K562 (cell line): ENCODE data around the gene ERBB3. TPM values are rescaled to one million over a fixed set of nuclear protein-coding genes. Genes with fewer than 3 reads are reported as not detected.
A peak's percentile ranks its signal among the peaks of the same experiment; 100 is the strongest.

ENCODE experiments used
- ATAC-seq: fragments of 200-7000 bp; cut with Tn5 transposase; 3 replicates; pipeline ENCODE4 v1.9.1; 2020; ENCODE audit warnings: moderate library complexity
- BruUV-seq: library from RNA; stranded (reverse); fragments of 400-500 nt; replicated peaks from 2 replicates; lab custom pipeline; 2021; lab: Mats Ljungman, UMichigan
- CTCF ChIA-PET: fragments of 300-600 bp; formaldehyde crosslinking; extraction: SDS; loops from one replicate; lab custom pipeline; 2021; ENCODE audit warnings: low intra/inter-chr PET ratio; lab: Yijun Ruan, JAX
- POLR2A ChIA-PET: fragments of 300-600, 350-650 bp; sonication (Branson Sonifier 250); formaldehyde crosslinking; extraction: SDS; loops from one replicate; lab custom pipeline; 2021; ENCODE audit warnings: antibody characterized with exemption, inconsistent platforms; lab: Yijun Ruan, JAX
- DNase-seq, 4 experiments: peaks; one replicate each; pipeline versions ENCODE4 v3.0.0 to v3.0.0-alpha.2; 2011 to 2018; ENCODE audit warnings: low spot score in 3 of 4, mixed read lengths in 3 of 4; ENCODE audit errors: extremely low read depth in 1 of 4
- FAIRE-seq: peaks from 2 replicates; lab custom pipeline; 2011; peaks lifted over from hg19 to GRCh38; lab: Jason Lieb, UNC
- H2AFZ ChIP-seq: 2 replicates; pipeline ENCODE4 v1.6.0; 2011; ENCODE audit warnings: low read depth, low read length, control low read depth, inconsistent platforms
- H3K27ac ChIP-seq: fragments of 200-600 bp; 3 replicates; pipeline ENCODE4 v1.8.0; 2011; ENCODE audit warnings: low read depth, mild to moderate bottlenecking, control low read depth, inconsistent platforms, low read length, moderate library complexity, mixed read lengths; ENCODE audit errors: extremely low read depth
- H3K27me3 ChIP-seq, 2 experiments: fragments of 300-600 bp in 1 of 2; 2 replicates in 1 of 2; 3 replicates in 1 of 2; pipeline versions ENCODE4 v1.6.0 to v1.8.0; 2011; ENCODE audit warnings: inconsistent platforms in 2 of 2, low read length in 2 of 2, mild to moderate bottlenecking in 1 of 2, mixed read lengths in 1 of 2, moderate library complexity in 1 of 2; ENCODE audit not compliant: control insufficient read depth in 2 of 2, insufficient read depth in 2 of 2
- H3K36me3 ChIP-seq: fragments of 300-600 bp; 3 replicates; pipeline ENCODE4 v1.8.0; 2011; ENCODE audit warnings: mild to moderate bottlenecking, low read length, inconsistent platforms; ENCODE audit not compliant: control insufficient read depth, insufficient read depth
- H3K4me1 ChIP-seq, 2 experiments: fragments of 200-600 bp in 1 of 2; replicated peaks in 1 of 2; 2 replicates in 1 of 2; 3 replicates in 1 of 2; pipeline versions ENCODE4 v1.5.1 to v1.8.0; 2011; ENCODE audit warnings: inconsistent platforms in 2 of 2, low read length in 2 of 2, mild to moderate bottlenecking in 1 of 2, mixed read lengths in 1 of 2, moderate library complexity in 1 of 2; ENCODE audit not compliant: control insufficient read depth in 2 of 2, insufficient read depth in 2 of 2
- H3K4me2 ChIP-seq: 2 replicates; pipeline ENCODE4 v1.6.1; 2011; ENCODE audit warnings: low read length, control low read depth, inconsistent platforms, mixed read lengths; ENCODE audit not compliant: insufficient read depth
- H3K4me3 ChIP-seq: fragments of 200-600 bp; sonication (generic), shearing (Covaris generic); 2 replicates; pipeline ENCODE4 v1.5.1; 2016; ENCODE audit warnings: control low read depth, inconsistent platforms
- H3K79me2 ChIP-seq: fragments of 200-600 bp; 3 replicates; pipeline ENCODE4 v1.8.0; 2011; ENCODE audit warnings: low read length, inconsistent platforms; ENCODE audit not compliant: control insufficient read depth, insufficient read depth
- H3K9ac ChIP-seq, 2 experiments: 2 replicates each; pipeline versions ENCODE4 v1.6.0 to v1.6.1; 2011; ENCODE audit warnings: low read depth in 2 of 2, low read length in 2 of 2, control low read depth in 1 of 2, inconsistent platforms in 1 of 2, mild to moderate bottlenecking in 1 of 2, mixed read lengths in 1 of 2; ENCODE audit not compliant: insufficient read depth in 1 of 2
- H3K9me1 ChIP-seq: one replicate; pipeline ENCODE4 v1.6.0; 2011; ENCODE audit warnings: inconsistent platforms, mild to moderate bottlenecking, low read length, moderate library complexity; ENCODE audit not compliant: control insufficient read depth, insufficient read depth
- H3K9me3 ChIP-seq: replicated peaks from 2 replicates; pipeline ENCODE4 v1.5.1; 2011; ENCODE audit warnings: low read depth, low read length, inconsistent platforms; ENCODE audit not compliant: control insufficient read depth, insufficient read depth
- H4K20me1 ChIP-seq: replicated peaks from 2 replicates; pipeline ENCODE4 v1.6.1; 2011; ENCODE audit warnings: low read length, inconsistent platforms, mixed read lengths; ENCODE audit not compliant: control insufficient read depth, insufficient read depth
- ATF6 ChIP-seq: sonication (generic); formaldehyde crosslinking; IDR thresholded peaks from 2 replicates; pipeline ENCODE4 v1.4.0; 2020; ENCODE audit warnings: mild to moderate bottlenecking, missing genetic modification reagents
- BRD9 ChIP-seq: fragments of 450-650 bp; IDR thresholded peaks from 2 replicates; pipeline ENCODE4 v1.6.1; 2018; ENCODE audit warnings: low read depth; ENCODE audit not compliant: partially characterized antibody
- CCAR2 ChIP-seq: fragments of 200-400 bp; formaldehyde crosslinking; IDR thresholded peaks from 2 replicates; pipeline ENCODE4 v1.6.1; 2017; ENCODE audit warnings: mild to moderate bottlenecking, low read depth, low read length
- CTCF ChIP-seq, 3 experiments: IDR thresholded peaks in 2 of 3; conservative IDR thresholded peaks in 1 of 3; 2 replicates each; pipeline ENCODE4 v1.5.1; 2011 to 2012; ENCODE audit warnings: low read length in 3 of 3, mild to moderate bottlenecking in 3 of 3, control low read depth in 2 of 3, improper control_type of control experiment in 1 of 3, inconsistent platforms in 1 of 3, low read depth in 1 of 3, mixed read lengths in 1 of 3, moderate library complexity in 1 of 3; ENCODE audit not compliant: insufficient read depth in 2 of 3
- FOXP1 ChIP-seq: sonication (generic); formaldehyde crosslinking; IDR thresholded peaks from 2 replicates; pipeline ENCODE4 v1.8.0; 2022; ENCODE audit warnings: mild to moderate bottlenecking, missing genetic modification reagents
- JUN ChIP-seq, 2 experiments: sonication (generic) in 1 of 2; formaldehyde crosslinking in 1 of 2; IDR thresholded peaks; 2 replicates each; pipeline versions ENCODE4 v1.6.1 to v1.8.0; 2012 to 2022; ENCODE audit warnings: borderline replicate concordance in 2 of 2, mild to moderate bottlenecking in 2 of 2, improper control_type of control experiment in 1 of 2, low read depth in 1 of 2, low read length in 1 of 2, missing genetic modification reagents in 1 of 2
- NFE2 ChIP-seq: IDR thresholded peaks from 2 replicates; pipeline ENCODE4 v1.6.1; 2014; ENCODE audit warnings: antibody characterized with exemption, low read depth
- PKNOX1 ChIP-seq: fragments of 450-650 bp; IDR thresholded peaks from 2 replicates; pipeline ENCODE4 v1.6.1; 2016
- SMARCC2 ChIP-seq: fragments of 450-650 bp; IDR thresholded peaks from 2 replicates; pipeline ENCODE4 v1.6.1; 2017; ENCODE audit warnings: antibody characterized with exemption, moderate library complexity, mild to moderate bottlenecking, low read depth
- SRF ChIP-seq, 2 experiments: fragments of 250-450, 450-650 bp in 1 of 2; sonication (Bioruptor Pico) in 1 of 2; sonication (generic) in 1 of 2; formaldehyde crosslinking; IDR thresholded peaks; 2 replicates each; pipeline versions ENCODE4 v1.5.0 to v1.5.1; 2020 to 2022; ENCODE audit warnings: mild to moderate bottlenecking in 1 of 2, missing genetic modification reagents in 1 of 2
- ZBTB49 ChIP-seq: sonication (generic); formaldehyde crosslinking; IDR thresholded peaks from 2 replicates; pipeline ENCODE4 v1.8.0; 2022; ENCODE audit warnings: missing genetic modification reagents, mild to moderate bottlenecking, borderline replicate concordance
- ZNF263 ChIP-seq: sonication (generic); formaldehyde crosslinking; IDR thresholded peaks from 2 replicates; pipeline ENCODE4 v1.8.0; 2022; ENCODE audit warnings: mild to moderate bottlenecking, missing genetic modification reagents, borderline replicate concordance
- WGBS: fragments of 100-300 bp; shearing (Covaris generic); methylation state at CpG from one replicate; pipeline ENCODE4 v1.1.6; 2016; ENCODE audit warnings: low coverage, mixed read lengths; ENCODE audit not compliant: insufficient coverage; ENCODE audit errors: missing lambda C conversion rate; 5-methylcytosine and 5-hydroxymethylcytosine counted together
- in situ Hi-C: fragments of 300-500 bp; cut with MboI; formaldehyde crosslinking; loops from 4 replicates; pipeline ENCODE4 v1.15.0; 2018; ENCODE audit warnings: inconsistent platforms, mixed read lengths
- intact Hi-C: fragments of 100-400 bp; cut with micrococcal nuclease; formaldehyde crosslinking; loops from 2 replicates; pipeline ENCODE4 v1.14.2; 2022
- polyA plus RNA-seq, 8 experiments: library from polyadenylated mRNA; depleted of rRNA in 4 of 8; stranded (reverse) in 5 of 8; unstranded in 3 of 8; fragments of >200 nt; fragmentation: Nextera tagmentation in 2 of 8; fragmentation: Illumina TruSeq in 1 of 8; extraction: Ambion mirVana in 2 of 8; extraction: Trizol in 1 of 8; gene quantifications; 2 replicates each; pipeline versions ENCODE4 v1.2.1 to v1.2.3, GENCODE V29; 2011 to 2014; ENCODE audit warnings: inconsistent platforms in 1 of 8, missing spikeins in 1 of 8
- total RNA-seq, 7 experiments: library from RNA; depleted of rRNA in 6 of 7; stranded (reverse); fragments of >200 nt in 6 of 7; fragmentation: Illumina TruSeq in 2 of 7; extraction: Trizol in 2 of 7; gene quantifications; 2 replicates each; pipeline versions ENCODE4 v1.2.1 to v1.2.3, GENCODE V29; 2011 to 2021; ENCODE audit warnings: low replicate concordance in 1 of 7

Gene ERBB3
- total and polyA plus RNA-seq, 9 of the 15 experiments (the other 6 are each of a cell fraction or from before 2014, with no cell fraction given), result 1.5 to 5.4 (median 3.8) TPM

GRCh38 chr12:56105609-56105902 lies 25.6 kb downstream of the ERBB3 start:
- no TSS peak for BruUV-seq
- intact Hi-C loops, result loop anchor here (2.0 kb wide), 1 partner anchor 23 kb away; no protein-coding TSS in a partner anchor
- TF ChIP-seq SRF (CRISPR knock-in tag; IDR thresholded peaks at IDR 0.05) (0 out of 4 replicates have a peak, but pooled peaks of 1 of the 2 experiments have one; percentile 2), NFE2 (0 out of 2 replicates have a peak, but pooled peaks have one; percentile 26), PKNOX1 (peak; percentile 79), SMARCC2 (no peak), BRD9 (peak; percentile 9), FOXP1 (CRISPR knock-in tag) (0 out of 2 replicates have a peak, but pooled peaks have one; percentile 5), ZNF263 (CRISPR knock-in tag) (peak; percentile 81; the same call in 1 of the 2 replicates), ATF6 (CRISPR knock-in tag) (no peak), CCAR2 (no peak), JUN (IDR thresholded peaks at IDR 0.05; ENCODE audit: borderline replicate concordance, low read depth, low read length) (no peak), JUN (CRISPR knock-in tag; IDR thresholded peaks at IDR 0.05; ENCODE audit: borderline replicate concordance) (no peak), CTCF (IDR thresholded peaks at IDR 0.05 in 2 of 3, conservative IDR thresholded peaks at IDR 0.05 in 1 of 3; ENCODE audit: insufficient read depth in 2 of 3, low read depth in 1 of 3, low read length in 3 of 3) (0 out of 6 replicates have a peak, but pooled peaks of 1 of the 3 experiments have one; percentile 4), ZBTB49 (CRISPR knock-in tag) (no peak)

More at GRCh38 chr12:56105609-56105902, 25.6 kb downstream of the ERBB3 start:
- in situ Hi-C loops, result no loop called here
- H3K4me3 ChIP-seq, result peak overlapping the region; percentile 97
- 0 out of 2 replicates have a peak, but pooled peaks cover 5% of the 10 kb centered on the region for H3K9me3 ChIP-seq
- CTCF ChIA-PET, result no interaction called here
- H3K79me2 ChIP-seq, result peaks cover 47% of the 10 kb centered on the region
- H3K9me1 ChIP-seq, result no peaks in the 10 kb centered on the region
- 0% methylated on average over 2 of the region's 2 CpGs for WGBS
- peaks cover 11 to 25% of the 10 kb centered on the region in 2 experiments; a peak in 4 of 5 replicates for H3K4me1 ChIP-seq
- POLR2A ChIA-PET, result interaction anchor here (1.2 to 7.8 kb wide), 3 partner anchors 9 to 25 kb away, joined by 5 to 125 read pairs (median 10); partner anchors contain the start of genes RPL41 and ZC3H10
- H3K9ac ChIP-seq, result peak overlapping the region; percentile 98 to 99
- no peaks in the 10 kb centered on the region for H3K27me3 ChIP-seq
- DNase-seq (peak in 1 of 4 experiments; percentile 2), FAIRE-seq (peak; percentile 11), ATAC-seq (no peak)
- H4K20me1 ChIP-seq, result peaks cover 10% of the 10 kb centered on the region
- peak overlapping the region; percentile 99 for H3K27ac ChIP-seq
- peaks cover 54% of the 10 kb centered on the region for H3K36me3 ChIP-seq
- H2AFZ ChIP-seq, result no peak overlapping the region
- H3K4me2 ChIP-seq, result peak overlapping the region; percentile 99
